ENCODE data around the gene SIRT1.
"Not testable (repeated sequence)": the region's sequence is repeated elsewhere in the genome, so short reads cannot be mapped to it uniquely, and the experiment has no call there.

The SIRT1 gene

DNA sequence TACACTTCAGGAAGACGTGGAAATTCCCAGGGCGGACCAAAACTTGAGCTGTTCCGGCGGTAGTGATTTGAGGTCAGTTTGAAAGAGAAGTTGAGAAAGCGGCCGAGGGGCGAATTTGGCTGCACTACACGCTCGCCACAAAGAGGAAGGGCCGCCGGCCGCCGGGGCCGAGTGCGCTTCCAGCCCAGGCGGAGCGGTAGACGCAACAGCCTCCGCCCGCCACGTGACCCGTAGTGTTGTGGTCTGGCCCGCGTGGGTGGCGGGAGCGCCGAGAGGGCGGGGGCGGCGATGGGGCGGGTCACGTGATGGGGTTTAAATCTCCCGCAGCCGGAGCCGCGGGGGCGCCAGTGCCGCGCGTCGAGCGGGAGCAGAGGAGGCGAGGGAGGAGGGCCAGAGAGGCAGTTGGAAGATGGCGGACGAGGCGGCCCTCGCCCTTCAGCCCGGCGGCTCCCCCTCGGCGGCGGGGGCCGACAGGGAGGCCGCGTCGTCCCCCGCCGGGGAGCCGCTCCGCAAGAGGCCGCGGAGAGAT lies at the start of gene SIRT1:
Gene SIRT1, plus strand, starts transcription at position 344 of the 529 bp plus-strand sequence. Its CDS starts 66 bp downstream, at position 410.
- DNase-seq: peak; percentile 71 to 93

DNA sequence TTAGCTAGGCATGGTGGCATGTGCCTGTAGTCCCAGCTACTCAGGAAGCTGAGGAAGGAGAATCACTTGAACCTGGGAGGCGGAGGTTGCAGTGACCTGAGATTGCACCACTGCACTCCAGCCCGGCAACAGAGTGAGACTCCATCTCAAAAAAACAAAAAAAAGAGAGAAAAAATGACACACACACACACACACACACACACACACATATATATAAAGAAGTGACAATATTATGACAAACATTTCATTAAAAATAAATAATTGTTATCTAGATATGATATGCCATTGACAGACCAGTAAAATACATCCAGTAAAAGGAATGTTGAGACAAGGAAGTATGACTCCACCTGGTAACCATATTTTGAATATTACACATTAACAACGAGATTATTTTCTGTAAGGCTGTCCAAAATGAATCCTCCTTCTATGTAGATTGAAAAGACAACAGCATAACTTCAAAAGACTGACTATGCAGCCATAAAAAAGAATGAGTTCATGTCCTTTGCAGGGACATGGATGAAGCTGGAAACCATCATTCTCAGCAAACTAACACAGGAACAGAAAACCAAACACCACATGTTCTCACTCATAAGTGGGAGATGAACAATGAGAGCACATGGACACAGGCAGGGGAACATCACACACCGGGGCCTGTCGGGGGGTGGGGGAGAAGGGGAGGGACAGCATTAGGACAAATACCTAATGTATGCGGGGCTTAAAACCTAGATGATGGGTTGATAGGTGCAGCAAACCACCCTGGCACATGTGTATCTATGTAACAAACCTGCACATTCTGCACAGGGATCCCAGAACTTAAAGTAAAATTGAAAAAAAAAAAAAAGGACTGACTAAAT lies 48.7 kb upstream of the SIRT1 start:
- peak in 1 of 2 experiments; percentile 22 for DNase-seq

- DNase-seq: peak in 1 of 2 experiments; percentile 5
Observed at GRCh38 chr10:67836488-67836887, 48.0 kb upstream of the SIRT1 start.

GRCh38 chr10:67836972-67837371 lies 47.5 kb upstream of the SIRT1 start:
- no peak for DNase-seq

GRCh38 chr10:67837541-67838314 lies 46.7 kb upstream of the SIRT1 start, which contains the start of gene DNAJC12:
Gene DNAJC12 (minus strand): TSS chr10:67838188. CDS start chr10:67838011, 177 bp downstream.
- DNase-seq: peak; percentile 40 to 66

- not testable (repeated sequence) for DNase-seq
Observed at GRCh38 chr10:67839511-67839910, 44.9 kb upstream of the SIRT1 start.

GRCh38 chr10:67839951-67840350 lies 44.5 kb upstream of the SIRT1 start:
- no peak for DNase-seq

DNA sequence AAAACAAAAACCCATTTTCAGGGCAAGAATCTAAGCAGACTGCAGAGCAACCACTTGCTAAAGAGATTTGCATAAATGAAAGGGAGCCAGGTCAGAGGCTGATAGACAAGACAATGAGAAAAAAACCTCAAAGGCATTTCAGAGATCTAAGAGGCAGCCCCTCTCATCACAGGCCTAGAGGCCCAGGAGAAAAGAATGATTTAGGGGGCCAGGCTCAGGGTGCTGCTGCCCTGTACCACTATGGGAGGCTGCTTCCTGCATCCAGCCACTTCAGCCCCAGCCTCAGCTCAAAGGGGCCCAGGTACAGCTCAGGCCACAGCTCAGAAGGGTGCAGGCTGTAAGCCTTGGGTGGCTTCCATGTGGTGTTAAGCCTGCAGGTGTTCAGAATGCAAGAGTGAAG lies 42.7 kb upstream of the SIRT1 start:
- DNase-seq: no peak

GRCh38 chr10:67843284-67843683 lies 41.2 kb upstream of the SIRT1 start:
- DNase-seq: no peak

DNA sequence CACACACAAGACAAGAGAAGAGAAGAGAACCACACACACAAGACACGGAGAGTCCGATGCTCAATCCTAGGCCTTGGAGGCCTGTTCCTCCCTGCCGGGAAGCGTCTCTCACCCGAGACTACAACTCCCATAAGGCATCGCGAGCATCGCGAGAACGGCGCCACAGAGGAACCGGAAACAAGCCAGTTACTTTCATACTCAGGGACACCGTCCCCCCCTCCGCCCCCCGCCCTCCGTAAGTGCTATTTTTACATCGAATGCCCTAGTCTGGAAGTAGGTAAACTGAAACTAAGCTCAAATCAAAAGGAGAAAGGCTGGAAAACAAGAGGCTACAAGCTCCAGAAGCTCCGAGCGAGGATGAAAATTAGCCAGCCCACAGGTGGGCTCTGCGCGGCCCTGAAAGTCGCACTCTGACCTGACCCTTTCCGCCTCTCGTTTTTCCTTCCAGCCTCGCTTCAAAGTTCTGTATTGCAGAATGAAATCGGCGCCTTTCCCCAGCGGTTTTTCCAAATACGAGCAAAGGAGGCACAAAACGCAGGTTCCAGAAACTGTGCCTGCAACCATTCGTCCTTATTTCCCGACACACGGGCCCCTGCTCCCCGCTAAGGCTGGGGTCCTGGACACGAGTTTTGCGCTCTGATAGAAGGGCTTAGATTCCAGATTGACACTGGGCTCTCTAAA lies 35.0 kb upstream of the SIRT1 start:
- DNase-seq: peak; percentile 74 to 86

GRCh38 chr10:67851186-67851585 lies 33.3 kb upstream of the SIRT1 start:
- no peak for DNase-seq

DNA sequence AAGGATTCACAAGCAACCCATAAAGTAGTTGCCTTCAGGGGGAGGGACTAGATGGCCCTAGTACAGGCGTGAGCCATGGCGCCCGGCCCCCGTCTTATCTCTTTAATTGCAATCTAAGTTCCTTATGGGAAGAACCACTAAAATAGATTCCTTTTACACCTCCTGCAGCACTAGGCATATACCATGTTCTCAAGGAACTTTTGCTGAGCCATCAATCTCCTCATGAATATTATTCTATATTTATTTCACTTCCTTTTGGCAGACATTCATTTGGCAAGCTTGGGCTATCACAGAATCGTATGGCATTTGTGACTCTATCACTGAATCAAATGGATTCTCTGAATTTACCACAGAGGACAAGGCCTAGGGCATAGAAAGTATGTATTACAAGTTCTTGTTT lies 31.7 kb upstream of the SIRT1 start:
- no peak for DNase-seq

DNA sequence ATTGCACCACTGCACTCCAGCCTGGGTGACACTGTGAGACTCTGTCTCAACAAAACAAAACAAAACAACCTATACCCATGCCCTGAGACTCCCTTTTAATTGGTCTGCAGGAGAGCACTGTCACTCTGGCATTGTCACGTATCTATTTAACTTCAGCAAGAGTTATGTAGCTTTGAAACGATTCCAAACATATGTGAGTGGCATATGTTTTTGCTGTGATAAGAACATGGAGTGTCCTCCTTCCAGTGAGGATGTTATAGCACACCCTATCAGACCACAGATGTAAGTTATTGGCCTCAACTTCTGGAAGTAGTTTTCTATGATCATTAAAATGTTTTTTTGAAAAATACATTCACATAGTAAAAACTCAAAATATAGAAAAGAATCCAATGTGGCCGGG lies 30.9 kb upstream of the SIRT1 start:
- DNase-seq: no peak

DNA sequence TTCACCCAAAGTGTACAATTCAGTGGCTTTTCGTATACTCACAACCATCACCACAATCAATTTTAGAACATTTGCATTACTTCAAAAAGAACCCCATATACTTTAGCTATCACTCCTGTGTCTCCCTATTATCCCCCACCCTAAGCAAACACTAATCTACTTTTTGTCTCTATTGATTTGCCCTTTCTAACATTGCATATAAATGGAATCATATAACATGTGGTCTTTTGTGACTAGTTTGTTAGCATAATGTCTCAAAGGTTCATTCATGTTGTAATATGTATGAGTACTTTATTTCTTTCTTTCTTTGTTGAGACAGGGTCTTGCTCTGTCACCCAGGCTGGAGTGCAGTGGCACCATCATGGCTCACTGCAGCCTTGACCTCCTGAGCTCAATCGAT lies 25.5 kb upstream of the SIRT1 start:
- no peak for DNase-seq

DNA sequence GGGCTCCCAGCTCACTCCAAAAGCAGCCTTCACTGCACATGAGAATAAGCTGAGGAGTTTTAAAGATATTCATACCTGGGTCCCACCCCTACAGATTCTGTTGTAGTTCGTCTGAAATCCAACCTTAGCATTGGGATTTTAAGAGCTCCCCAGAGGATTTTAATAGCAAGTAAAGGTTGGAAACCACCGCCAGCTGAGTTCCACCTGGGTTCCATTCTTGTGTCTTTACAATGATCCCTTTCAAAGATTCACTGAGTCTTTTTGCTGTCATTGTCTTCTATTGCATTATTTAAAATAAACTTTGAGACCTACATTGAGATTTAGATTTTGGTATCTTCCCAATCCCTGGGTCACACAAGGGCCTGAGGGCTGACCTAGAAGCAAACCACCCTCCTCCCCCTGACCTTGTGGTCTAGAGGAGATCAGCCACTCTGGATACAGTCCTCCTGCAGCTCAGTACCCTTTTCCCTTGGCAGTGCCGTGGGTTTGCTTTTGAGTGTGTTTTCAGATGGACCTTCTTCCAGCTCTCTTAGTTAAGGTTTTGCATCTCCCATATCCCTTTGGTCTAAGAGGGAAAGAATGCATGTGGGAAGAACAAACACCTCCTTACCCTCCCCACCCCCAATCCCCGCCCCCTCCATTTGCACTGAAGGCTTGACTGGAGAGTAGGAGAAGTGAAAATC lies 22.6 kb upstream of the SIRT1 start:
- DNase-seq: peak in 1 of 2 experiments; percentile 14

DNA sequence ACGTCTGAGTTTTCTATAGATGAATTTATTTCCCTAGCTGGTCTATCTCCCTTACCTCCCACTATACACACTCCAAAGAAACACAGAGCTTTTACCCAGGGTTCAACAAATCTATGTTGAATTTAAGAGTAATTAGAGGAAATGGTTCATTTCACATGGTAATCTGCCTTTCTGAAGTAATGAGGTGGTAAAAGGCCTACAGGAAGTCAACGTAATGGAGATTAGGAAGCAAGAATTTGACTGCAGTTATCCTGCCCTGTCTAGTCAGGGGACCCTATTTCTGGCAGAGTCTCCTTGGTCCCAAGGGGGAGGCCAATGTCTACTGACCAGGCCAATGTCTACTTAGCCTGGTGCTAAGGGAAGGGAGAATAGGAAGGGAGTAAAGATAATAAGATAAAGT lies 21.4 kb upstream of the SIRT1 start:
- no peak for DNase-seq

DNA sequence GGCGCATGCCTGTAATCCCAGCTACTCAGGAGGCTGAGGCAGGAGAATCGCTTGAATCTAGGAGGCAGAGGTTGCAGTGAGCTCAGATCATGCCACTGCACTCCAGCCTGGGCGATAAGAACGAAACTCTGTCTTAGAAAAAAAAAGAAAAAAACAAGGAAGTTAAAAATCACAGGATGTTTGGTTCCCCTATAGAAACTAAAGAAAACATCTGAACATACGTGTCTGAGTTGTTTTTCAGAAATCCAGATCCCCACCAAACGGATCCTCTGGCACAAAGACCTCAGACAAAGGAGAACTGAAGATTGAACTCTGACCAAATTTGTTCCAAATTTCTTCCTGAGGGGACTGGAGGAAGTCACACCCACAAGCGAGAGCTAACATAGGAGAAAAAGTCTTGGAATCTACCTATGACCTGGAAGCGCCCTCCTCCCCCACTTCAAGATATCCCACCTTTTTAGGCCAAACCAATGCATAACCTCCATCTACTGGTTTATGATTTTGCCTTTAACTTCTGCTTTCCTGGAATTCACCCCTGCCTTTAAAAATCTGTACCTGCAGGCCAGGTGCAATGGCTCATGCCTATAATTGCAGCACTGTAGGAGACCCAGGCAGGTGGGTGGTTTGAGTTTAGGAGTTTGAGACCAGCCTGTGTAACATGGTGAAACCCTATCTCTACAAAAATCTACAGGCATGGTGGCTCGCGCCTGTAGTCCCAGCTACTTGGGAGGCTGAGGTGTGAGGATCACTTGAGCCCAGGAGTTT lies 19.7 kb upstream of the SIRT1 start:
- no peak for DNase-seq

DNA sequence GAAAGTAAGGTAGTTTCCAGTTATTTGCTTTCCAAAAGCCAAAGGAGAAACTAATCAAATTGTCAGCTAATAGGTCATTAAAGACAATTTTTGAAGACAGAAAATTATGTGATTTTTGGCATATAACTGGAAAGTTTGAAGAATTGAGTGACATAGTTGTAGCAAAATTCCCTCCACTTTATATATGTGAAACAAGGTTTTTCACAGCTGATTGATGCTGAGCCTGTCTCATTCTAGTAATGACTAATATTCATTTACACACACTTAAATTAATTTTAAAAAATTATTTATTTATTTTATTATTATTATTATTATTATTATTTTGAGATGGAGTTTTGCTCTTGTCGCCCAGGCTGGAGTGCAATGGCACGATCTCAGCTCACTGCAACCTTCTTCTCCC lies 16.3 kb upstream of the SIRT1 start:
- DNase-seq: no peak

DNA sequence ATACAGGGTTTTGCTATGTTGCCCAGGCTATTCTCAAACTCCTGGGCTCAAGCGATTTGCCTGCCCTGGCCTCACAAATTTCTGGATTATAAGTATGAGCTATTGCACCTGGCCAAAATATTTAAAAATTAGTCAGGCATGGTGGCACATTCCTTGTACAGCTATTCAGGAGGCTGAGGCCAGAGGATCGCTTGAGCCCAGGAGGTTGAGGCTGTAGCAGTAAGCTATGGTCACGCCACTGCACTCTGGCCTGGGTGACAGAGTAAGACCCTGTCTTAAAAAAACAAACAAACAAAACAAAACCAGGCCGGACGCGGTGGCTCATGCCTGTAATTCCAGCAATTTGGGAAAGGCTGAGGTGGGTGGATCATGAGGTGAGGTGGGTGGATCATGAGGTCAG lies 14.5 kb upstream of the SIRT1 start:
- DNase-seq: no peak

DNA sequence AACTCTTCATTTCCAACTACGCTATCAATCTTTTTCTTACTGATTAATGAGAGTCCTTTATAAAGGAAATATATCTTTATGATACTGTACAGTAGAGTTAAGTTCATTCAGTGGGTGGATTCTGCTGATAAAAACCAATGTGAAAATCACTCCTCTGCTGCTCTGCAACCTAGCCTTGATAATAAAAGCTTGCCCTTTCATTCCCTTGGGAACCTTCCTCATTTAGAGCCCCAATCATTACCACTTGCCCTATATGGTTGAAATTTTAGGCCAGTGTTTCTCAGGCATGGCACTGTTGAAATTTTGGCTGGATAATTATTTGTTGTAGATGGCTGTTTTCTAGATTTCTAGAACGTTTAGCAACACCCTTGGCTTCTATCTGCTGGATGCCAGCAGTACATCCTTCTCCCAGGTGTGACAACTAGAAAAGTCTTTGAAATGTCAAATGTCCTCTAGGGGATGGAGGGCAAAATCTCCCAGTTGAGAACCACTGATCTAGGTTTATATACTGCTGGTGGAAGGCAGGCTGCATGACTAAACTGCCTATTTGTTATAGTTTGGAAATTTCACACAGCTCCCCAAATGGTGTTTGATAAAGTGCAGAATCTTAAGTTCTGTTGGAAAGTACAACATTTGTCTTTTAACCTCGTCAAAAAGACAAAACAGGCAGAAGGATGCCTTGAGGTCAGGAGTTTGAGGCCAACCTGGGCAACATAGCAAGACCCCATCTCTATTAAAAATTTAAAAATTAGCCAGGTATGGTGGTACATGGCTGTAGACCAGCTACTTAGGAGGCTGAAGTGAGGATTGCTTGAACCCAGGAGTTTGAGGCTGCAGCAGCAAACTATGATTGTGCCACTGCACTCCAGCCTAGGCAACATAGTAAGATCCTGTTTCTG lies 8.9 kb upstream of the SIRT1 start:
- no peak for DNase-seq

DNA sequence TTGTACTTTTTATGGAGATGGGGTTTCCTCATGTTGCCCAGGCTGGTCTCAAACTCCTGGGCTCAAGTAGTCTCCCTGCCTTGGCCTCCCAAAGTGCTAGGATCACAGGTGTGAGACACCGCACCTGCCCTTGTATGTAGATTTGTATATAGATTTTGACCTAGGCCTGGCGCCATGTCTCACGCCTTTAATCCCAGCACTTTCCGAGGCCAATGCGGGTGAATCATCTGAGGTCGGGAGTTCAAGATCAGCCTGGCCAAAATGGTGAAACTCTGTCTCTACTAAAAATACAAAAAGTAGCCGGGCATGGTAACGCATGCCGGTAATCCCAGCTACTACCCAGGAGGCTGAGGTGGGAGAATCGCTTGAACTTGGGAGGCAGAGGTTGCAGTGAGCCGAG lies 7.0 kb upstream of the SIRT1 start:
- not testable (repeated sequence) for DNase-seq

All from NCI-H526 (cell line).